HG03439 (cell line): ENCODE data around the gene ZBTB7C.

ENCODE experiments used
- ATAC-seq: cut with Tn5 transposase; IDR thresholded peaks from one replicate; pipeline ENCODE4 v1.9.1; 2021; ENCODE audit warnings: mild to moderate bottlenecking, moderate library complexity; ENCODE audit not compliant: unreplicated experiment

The ZBTB7C gene

DNA sequence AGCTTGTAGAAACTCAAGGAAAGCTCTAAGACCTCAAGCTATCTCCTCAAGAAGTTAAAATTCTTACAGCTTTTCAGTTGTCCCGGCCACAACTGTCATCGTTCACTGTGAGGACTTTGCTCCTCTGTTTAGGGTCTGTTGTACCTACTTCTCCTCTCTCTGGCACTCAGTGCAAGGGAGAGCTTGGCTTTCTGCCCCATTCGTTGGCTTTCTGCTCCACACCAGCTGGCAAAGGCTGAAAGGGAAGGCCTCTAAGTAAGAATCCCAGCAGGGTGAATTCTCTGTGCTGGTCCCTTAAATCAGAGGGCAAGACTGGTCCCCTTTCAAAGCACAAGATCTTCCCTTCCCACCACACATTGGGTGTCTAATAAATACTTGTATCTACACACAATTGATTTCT, 17.3 kb downstream of the ZBTB7C start:
- ATAC-seq = no peak

- no peak for ATAC-seq
These were observed 18.5 kb downstream of the ZBTB7C start for GRCh38 chr18:48390641-48391040.

- no peak for ATAC-seq
These were observed 20.7 kb downstream of the ZBTB7C start for GRCh38 chr18:48388478-48388877.

- no peak for ATAC-seq
These were observed 21.9 kb downstream of the ZBTB7C start for GRCh38 chr18:48387300-48387699.

- no peak for ATAC-seq
These were observed 23.6 kb downstream of the ZBTB7C start for GRCh38 chr18:48385596-48385995.

GRCh38 chr18:48376934-48377333, 32.2 kb downstream of the ZBTB7C start:
- no peak for ATAC-seq

DNA sequence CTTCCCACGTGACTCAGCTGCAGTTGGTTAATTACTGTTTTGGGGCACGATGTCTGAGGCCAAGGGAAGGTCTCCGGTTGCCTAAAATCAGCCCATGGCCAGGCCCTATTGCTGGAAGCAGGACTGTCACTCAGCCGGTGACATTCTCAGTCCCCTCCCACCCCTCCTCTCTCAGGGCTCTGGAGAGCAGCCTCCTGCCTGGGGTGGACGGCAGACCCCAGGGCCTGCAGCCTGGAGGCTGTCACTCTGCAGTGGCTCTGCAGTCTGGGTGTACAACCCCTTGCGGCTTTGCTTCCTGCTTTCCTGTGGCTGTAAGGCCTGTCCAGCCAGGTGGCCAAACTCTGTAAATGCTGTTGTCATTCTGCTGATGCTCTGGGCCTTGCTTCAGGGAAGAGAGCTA, 32.8 kb downstream of the ZBTB7C start:
- no peak for ATAC-seq

GRCh38 chr18:48375150-48375800, 33.9 kb downstream of the ZBTB7C start:
- no peak for ATAC-seq

DNA sequence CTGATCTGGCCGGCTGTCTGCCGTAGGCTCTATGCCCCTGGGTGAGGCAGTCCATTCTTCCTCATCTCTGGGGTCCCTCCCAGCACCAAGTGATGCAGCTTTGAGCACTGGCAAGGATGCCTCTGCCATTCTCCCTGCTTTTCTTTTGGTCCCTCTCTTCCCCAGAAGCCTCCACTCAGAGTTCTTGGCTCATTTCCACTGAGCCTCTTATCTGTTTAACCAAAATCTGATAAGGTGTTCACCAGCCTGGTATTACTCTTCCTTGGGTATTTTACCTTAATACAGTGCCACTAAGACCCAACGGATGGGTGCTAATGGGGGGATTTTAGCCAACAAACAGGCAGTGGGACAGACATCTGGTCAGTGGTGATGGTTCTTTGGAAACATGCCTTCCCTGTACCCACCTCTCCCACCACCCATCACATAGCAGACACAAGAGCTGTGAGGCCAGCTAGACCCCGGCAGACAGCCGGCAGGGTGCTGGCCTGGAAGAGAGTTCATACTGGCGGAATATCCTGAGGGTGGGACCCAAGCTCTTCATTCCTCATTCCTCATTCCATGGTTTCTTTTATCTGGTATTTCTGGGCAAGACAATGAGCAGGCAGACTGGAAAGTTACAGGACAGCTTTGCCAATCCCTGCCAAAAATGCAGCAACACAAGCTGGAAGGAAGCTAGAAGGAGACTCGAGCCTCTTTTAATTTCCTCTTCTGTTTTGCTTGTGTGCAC, 34.6 kb downstream of the ZBTB7C start:
- ATAC-seq = no peak

- ATAC-seq = no peak
These were observed 37.2 kb downstream of the ZBTB7C start for GRCh38 chr18:48371854-48372602.

DNA sequence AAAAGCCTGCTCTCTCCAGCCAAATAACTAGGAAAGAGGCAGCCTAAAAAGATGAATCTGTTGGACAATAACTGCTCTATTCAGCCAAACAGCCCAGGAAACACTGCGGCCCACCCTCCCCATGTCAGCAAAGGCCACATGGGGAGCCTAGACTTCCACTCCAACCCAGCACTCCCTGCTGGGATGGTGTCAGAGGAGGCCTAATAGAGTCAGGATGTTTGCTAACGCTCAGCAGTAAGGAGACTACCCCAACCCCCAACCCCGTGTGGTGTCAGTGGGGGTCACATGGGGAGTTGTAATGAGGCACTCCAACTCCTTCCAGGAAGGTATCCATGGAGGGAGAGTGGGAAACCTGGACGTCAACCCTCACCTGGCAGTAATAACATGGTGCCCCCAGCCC, 41.6 kb downstream of the ZBTB7C start:
- ATAC-seq = no peak

DNA sequence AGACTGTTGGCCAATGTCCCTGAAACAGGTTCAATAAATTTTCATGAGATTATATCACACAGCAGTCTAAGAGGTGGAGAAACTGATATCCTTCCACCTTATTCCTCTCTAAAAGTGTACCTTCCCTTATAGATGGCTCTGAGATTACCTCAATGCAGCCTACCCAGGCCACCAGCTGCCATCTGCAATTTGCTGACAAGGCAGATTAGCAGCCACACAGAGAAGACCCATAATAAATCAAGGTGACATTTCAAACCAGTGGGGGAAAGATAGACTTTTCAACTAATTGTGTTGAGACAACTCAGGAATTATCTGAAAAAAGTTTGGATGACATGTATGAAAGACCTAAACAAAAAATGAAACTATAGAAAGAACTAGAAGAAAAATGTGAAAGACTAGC, 43.2 kb downstream of the ZBTB7C start:
- ATAC-seq = no peak

DNA sequence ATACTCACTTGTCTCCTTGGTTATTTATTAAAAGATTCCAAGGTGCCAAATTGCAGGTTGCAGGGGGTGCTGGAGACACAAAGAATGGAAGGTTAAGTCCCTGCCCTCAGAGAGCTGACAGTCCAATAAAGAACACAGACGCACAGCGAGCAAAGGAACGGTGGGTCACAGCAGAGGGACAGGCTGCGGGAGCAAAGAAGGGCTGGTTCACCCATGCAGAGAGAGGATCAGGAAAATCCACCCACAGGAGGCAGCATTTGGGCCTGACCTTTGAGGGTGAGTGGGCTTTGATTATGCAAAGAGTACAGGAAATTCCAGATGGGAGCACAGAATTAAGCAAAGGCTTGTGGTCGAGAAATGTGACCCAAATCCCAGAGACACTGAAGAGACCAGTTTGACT, 45.0 kb downstream of the ZBTB7C start:
- ATAC-seq = no peak

DNA sequence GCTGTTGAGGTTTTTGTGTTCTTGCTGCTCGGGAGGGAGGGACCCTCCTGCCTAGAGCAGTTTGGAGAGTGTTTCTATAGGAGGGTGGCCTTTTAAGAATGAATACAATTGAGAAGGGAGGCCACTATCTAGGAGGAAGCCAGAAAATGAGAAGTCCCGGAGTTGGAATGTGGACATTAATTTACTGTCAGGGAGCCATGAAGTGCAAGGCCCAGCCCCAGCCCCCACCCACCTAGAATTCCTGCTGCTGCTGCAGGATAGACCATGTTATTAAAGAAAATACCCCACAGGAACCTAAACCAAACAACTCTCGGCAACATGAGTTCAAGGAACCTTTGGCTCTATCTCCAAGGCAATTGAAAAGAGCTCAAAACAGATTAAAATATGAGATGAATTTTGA, 46.0 kb downstream of the ZBTB7C start:
- ATAC-seq = no peak

DNA sequence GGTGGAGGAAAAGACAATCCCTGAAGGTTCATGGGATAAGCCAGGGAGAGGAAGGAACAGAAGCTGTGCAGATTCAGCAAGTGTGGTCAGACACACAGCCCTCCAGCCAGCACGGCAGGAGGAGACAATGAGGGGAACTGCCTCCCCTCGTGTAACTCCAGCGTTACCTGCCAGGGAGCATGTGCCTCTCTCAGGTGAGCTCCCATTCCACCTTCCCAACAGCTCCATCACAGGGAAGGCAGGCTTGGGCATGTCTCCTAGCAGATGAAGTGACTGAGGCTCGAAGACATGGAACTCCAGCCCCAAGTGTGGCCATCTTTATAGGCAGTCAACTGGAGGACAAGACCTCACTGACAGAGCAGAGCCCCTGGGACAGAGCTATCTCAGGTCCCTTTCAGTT, 47.4 kb downstream of the ZBTB7C start:
- ATAC-seq = no peak

GRCh38 chr18:48360376-48361021, 48.7 kb downstream of the ZBTB7C start:
- ATAC-seq = no peak

DNA sequence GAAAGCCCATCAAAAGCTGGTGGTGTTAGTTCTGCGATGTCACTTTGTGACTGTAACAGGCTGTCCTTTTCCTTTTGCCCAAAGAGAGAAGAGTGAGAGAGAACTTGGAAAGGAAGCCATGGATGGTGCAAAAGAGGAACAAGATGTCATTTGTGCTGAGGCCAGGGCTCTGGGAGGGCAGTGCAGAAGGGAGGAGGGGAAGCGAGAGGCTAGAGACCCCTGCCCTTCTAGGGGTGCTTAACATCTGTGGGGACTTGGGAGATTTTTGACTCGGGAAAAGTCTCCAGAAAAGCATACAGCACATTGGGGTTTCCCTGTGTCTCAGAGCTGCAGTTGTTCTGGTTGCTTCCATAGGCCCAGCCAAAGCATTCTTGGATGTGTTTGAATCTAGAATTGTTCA, 49.6 kb downstream of the ZBTB7C start:
- no peak for ATAC-seq

DNA sequence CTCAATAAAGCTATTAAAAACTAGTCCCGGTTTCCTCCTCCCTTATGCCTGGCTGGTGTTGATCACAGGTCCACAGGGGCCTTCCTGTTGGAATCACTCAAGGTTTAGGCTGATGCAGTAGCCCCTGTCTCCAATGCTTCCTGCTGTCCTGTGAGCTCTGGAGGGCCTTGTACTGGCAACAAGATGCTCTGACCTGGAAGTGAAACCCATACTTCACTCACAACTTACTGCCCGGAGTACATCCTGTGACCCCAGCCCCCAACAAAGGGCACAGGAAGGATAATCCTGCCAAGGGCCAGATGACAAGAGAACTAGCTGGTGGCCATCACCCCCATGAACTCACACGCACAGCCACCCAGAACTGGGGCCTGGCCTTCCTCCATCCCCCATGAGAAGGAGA, 50.3 kb downstream of the ZBTB7C start:
- no peak for ATAC-seq

- ATAC-seq = no peak
These were observed 52.1 kb downstream of the ZBTB7C start for GRCh38 chr18:48356909-48357631.

DNA sequence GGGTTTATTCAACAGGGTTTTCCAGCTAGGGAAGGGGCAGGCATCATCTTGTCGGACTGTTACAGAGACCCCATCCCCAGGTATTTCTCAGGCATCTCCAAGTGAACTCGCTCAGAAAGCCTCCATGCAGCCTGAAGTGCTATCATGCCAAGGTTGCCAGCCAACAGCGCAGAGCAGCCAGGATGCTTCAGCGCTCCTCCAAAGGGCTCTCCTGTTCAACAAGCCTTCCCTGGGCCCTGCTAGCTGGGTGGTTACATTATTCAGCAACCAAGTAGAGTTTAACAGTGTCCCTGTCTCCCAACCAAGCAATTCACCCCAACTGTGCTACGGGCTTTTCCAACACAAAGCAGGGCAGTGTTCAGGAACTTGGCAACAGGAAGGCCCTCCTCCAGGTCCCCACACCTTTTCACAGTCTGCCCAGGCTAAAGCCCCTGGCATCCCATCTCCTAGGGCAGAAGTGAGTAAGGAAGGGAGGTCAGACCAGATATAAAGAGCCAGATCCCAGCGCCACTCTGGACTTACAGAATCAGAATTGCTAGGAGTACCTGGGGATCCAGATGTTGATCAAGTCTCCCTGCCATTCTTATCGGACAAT, 52.9 kb downstream of the ZBTB7C start:
- no peak for ATAC-seq
